Heart right ventricle (tissue), 16 donors: ENCODE results near the gene RPS6KA5. TPM values are rescaled to one million over a fixed set of nuclear protein-coding genes. Genes with fewer than 3 reads are reported as not detected.

Source experiments
- ATAC-seq, 8 donors: fragments of 200-7000 bp; cut with Tn5 transposase; one replicate each; pipeline ENCODE4 v1.9.1; 2020; ENCODE audit warnings: mild to moderate bottlenecking in 8 of 8, moderate library complexity in 8 of 8, moderate number of reproducible peaks in 1 of 8
- DNase-seq, 2 donors: peaks; one replicate each; pipeline ENCODE4 v3.0.0-alpha.2; 2020
- H3K27ac ChIP-seq, 10 donors: fragments of 200-600 bp; sonication (generic) in 2 of 10; one replicate each; pipeline versions ENCODE4 v1.5.0 to v1.8.0; 2020 to 2022; ENCODE audit warnings: mild to moderate bottlenecking in 3 of 10
- H3K27me3 ChIP-seq, 7 donors: fragments of 200-600 bp; one replicate each; pipeline ENCODE4 v1.8.0; 2021 to 2022; ENCODE audit warnings: mild to moderate bottlenecking in 2 of 7
- H3K36me3 ChIP-seq, 9 donors: fragments of 200-600 bp; sonication (generic) in 1 of 9; one replicate each; pipeline versions ENCODE4 v1.5.0 to v1.8.0; 2020 to 2022; ENCODE audit warnings: mild to moderate bottlenecking in 2 of 9
- H3K4me1 ChIP-seq, 9 donors: fragments of 200-600 bp; sonication (generic) in 1 of 9; one replicate each; pipeline versions ENCODE4 v1.5.0 to v1.8.0; 2020 to 2022; ENCODE audit warnings: mild to moderate bottlenecking in 4 of 9
- H3K4me3 ChIP-seq, 10 donors: fragments of 200-600 bp; sonication (generic) in 2 of 10; one replicate each; pipeline versions ENCODE4 v1.5.0 to v1.8.0; 2020 to 2022; ENCODE audit warnings: mild to moderate bottlenecking in 7 of 10, moderate library complexity in 2 of 10
- H3K9me3 ChIP-seq, 11 donors: fragments of 200-600 bp in 10 of 11; sonication (generic) in 2 of 11; one replicate each; pipeline versions ENCODE4 v1.5.0 to v1.8.0; 2013 to 2022; ENCODE audit warnings: mild to moderate bottlenecking in 2 of 11, control low read depth in 1 of 11, moderate library complexity in 1 of 11
- WGBS, 2 donors: extraction: QIAGEN DNeasy Blood & Tissue Kit; methylation state at CpG; one replicate each; pipeline ENCODE4 v1.1.7; 2013; ENCODE audit warnings: inconsistent platforms in 1 of 2; 5-methylcytosine and 5-hydroxymethylcytosine counted together
- intact Hi-C, 10 donors: fragments of 100-400 bp; cut with DNase I; formaldehyde crosslinking; loops; one replicate each; pipeline versions ENCODE4 v1.11.1 to v1.14.2; 2022
- polyA plus RNA-seq, 2 donors: library from polyadenylated mRNA; stranded (reverse); fragments of 200-250 nt; gene quantifications; one replicate each; pipeline ENCODE4 v1.2.3, GENCODE V29; 2013
- total RNA-seq, 10 donors: library from RNA; stranded (reverse); fragmentation: NEBNext Ultra II Directional in 3 of 10; extraction: Animal tissue kit (Norgen Biotek cat#: 25700) in 3 of 10; gene quantifications; one replicate each; pipeline versions ENCODE4 v1.2.1 to v1.2.4, GENCODE V29; 2021 to 2023
- TF ChIP-seq, protein P1 (sequence below), 9 donors: fragments of 200-600 bp; sonication (generic) in 2 of 9; IDR thresholded peaks; one replicate each; pipeline versions ENCODE4 v1.5.0 to v1.8.0; 2021 to 2022; ENCODE audit warnings: antibody characterized with exemption in 9 of 9, mild to moderate bottlenecking in 5 of 9, moderate library complexity in 1 of 9
- donor health status: Arrhythmogenic right ventricular cardiomyopathy.
- donor health status: ischemic (EF 13 %, LVEDD 7.1; RV severe dilation, severe dysfunction).
- donor health status: healthy with polysubstance abuse.
- donor health status: DM: no; HTN: yes; CAD: no.
- donor health status: DM: no; HTN: no; CAD: no.
- donor health status: ischemic (EF 25% LVEDD 6.9; RV normal size, moderate dysfunction).
- donor health status: ischemic (EF 25% LVEDD 5.7; RV mildly dilated, moderate dysfunction).
- donor health status: healthy.
- donor health status: DM: yes; HTN: yes; CAD: no.
- donor health status: Ischemic cardiomyopathy.
- donor health status: ischemic (EF 35%, LVEDD 5.7; RV mildly dilated, moderate dysfunction).
- donor health status: nonischemic (EF 11% LVEDD 7.7; RV severe dilation, severe dysfunction).
- donor health status: DM: yes; HTN: yes; CAD: no.
- donor health status: PGD.
- donor health status: ischemic (EF 29% LVEDD 5.4; RV normal size, mild dysfunction).
- donor health status: nonischemic (EF 23%, LVEDD 6.1; RV moderate dilation, normal function).

RPS6KA5 gene
- total and polyA plus RNA-seq, 12 donors, result 0.84 to 22.5 (median 9.2) TPM

DNA sequence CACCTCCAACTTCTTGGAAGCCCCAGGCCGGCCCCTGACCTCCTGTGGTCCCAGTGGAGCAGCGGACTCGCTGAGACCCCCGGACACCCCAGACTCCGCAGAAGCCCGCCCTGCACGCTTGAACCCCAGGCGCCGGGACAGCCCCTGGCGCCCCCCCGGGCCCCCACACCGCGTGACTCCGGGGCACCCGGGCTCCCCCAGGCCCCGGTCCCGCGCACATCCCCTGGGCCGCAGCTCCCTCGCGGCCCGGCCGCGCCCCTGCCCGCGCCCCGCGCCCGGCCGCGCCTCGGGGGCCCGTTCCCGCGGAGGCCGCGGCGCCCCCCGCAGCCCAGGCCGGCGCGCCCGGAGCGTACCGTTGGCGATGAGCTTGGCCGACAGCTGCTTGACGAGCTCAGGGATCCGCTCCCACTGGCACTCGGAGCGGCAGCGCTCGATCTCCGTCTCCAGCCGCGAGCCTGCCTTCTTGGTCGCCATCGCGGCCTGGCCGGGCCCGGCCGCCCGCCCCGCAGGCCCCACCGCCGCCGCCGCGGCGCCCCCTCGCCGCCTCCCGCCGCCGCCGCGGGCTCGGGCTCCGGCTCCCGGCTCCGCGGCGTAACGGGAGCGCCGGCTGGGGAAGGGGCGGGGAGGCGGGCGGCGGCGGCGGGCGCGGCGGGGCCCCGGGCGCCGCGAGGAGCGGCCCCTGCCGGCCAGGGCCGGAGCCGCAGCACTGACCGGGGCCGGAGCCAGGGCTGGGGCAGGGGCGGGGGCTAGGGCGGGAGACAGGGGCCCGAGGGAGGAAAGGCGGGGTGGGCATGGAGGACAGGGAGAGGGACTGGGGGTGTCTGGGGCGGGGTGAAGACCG, 244.4 kb downstream of the RPS6KA5 start, which contains the start of gene TTC7B:
TSS of gene TTC7B (minus strand) at position 609 of the 841 bp plus-strand sequence. CDS start at position 474, 135 bp downstream.
- peak within 1 kb of the TSS; percentile 63 to 91 (median 77) for H3K4me3 ChIP-seq
- intact Hi-C loops, result loop anchor here in 3 of 10 donors (2.0 to 5.0 kb wide), 4 partner anchors 55 to 514 kb away; no protein-coding TSS in a partner anchor
- H3K36me3 ChIP-seq, result no peaks in the 10 kb centered on the region
- H3K4me1 ChIP-seq, result peaks cover 3 to 35% (median 18%) of the 10 kb centered on the region in 9 donors
- peak; percentile 69 to 85 (median 78) for ATAC-seq
- H3K27me3 ChIP-seq, result no peaks in the 10 kb centered on the region
- peak in 1 of 2 donors; percentile 65 for DNase-seq
- 1% methylated on average over 83 to 111 of the region's 111 CpGs for WGBS, 2 donors
- peak within 1 kb of the TSS in 6 of 10 donors; percentile 30 to 58 (median 50) for H3K27ac ChIP-seq
- TF ChIP-seq, protein P1, sequence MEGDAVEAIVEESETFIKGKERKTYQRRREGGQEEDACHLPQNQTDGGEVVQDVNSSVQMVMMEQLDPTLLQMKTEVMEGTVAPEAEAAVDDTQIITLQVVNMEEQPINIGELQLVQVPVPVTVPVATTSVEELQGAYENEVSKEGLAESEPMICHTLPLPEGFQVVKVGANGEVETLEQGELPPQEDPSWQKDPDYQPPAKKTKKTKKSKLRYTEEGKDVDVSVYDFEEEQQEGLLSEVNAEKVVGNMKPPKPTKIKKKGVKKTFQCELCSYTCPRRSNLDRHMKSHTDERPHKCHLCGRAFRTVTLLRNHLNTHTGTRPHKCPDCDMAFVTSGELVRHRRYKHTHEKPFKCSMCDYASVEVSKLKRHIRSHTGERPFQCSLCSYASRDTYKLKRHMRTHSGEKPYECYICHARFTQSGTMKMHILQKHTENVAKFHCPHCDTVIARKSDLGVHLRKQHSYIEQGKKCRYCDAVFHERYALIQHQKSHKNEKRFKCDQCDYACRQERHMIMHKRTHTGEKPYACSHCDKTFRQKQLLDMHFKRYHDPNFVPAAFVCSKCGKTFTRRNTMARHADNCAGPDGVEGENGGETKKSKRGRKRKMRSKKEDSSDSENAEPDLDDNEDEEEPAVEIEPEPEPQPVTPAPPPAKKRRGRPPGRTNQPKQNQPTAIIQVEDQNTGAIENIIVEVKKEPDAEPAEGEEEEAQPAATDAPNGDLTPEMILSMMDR (IDR thresholded peaks at IDR 0.05), result peak in 8 of 9 donors; percentile 5 to 42 (median 24)
- H3K9me3 ChIP-seq, result no peaks in the 10 kb centered on the region

DNA sequence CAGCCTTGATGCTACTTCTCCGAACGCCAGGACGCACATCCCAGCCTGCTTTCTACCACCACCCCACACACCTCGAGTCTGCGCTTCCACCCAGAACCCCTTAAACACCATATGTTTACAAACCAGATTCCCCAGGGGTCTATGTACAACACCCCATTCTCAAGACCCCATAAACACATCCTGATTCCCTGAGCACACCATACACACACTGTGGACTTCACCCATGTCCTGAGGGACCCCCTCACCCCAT, 244.9 kb downstream of the RPS6KA5 start:
- H3K4me1 ChIP-seq, result peaks cover 3 to 41% (median 19%) of the 10 kb centered on the region in 9 donors
- WGBS, 2 donors, result 6 to 8% methylated on average over 5 of the region's 5 CpGs
- no peaks in the 10 kb centered on the region for H3K9me3 ChIP-seq
- no peaks in the 10 kb centered on the region for H3K36me3 ChIP-seq
- TF ChIP-seq, protein P1 (IDR thresholded peaks at IDR 0.05), result no peak
- peak overlapping the region in 5 of 10 donors; percentile 30 to 58 (median 50) for H3K27ac ChIP-seq
- intact Hi-C loops, result loop anchor here in 3 of 10 donors (2.0 to 5.0 kb wide), 3 partner anchors 55 to 513 kb away; no protein-coding TSS in a partner anchor
- ATAC-seq, result peak in 2 of 8 donors; percentile 2 to 3
- DNase-seq, result no peak
- H3K27me3 ChIP-seq, result no peaks in the 10 kb centered on the region
- peak overlapping the region; percentile 63 to 91 (median 77) for H3K4me3 ChIP-seq

DNA sequence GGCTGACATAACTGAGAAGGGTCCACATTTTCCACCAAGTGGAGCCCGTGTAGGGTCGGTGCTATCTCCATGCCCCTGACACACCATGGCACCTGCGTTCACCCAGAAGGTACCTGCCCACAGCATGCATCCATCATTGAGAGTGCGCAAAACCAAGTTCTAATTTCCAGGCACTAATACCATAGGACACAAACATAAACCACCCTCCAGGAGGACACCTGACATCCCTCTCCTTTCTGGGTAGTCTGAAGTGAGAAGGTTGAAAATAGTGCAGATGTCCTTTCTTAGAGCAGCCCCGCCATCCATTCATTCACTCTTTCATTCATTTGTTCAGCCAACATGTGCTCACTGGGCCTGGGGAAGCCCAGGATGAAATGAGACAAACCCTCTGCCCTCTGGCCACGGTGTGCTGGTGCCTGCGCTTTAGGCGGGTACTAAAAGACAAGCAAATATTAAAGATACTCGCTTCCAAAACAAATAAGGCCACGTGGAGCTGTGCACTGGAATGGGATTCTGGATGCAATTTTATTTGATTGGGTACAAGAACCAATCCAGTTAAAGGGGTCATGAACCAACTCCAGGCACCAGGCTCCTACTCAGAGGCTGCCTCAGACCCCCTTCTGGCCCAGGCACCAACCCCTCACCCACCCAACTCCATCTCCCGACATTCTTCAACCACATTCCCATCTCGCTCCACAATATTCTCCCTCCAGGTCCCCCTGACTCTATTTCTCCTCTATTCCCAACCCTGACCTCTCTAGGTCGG, 245.5 kb downstream of the RPS6KA5 start:
- Histone ChIP-seq H3K9me3 (no peaks in the 10 kb centered on the region), H3K27ac (peak overlapping the region in 2 of 10 donors; percentile 30 to 58), H3K36me3 (no peaks in the 10 kb centered on the region), H3K27me3 (no peaks in the 10 kb centered on the region), H3K4me3 (peak overlapping the region; percentile 63 to 91 (median 77)), H3K4me1 (peaks cover 3 to 46% (median 21%) of the 10 kb centered on the region in 9 donors)
- ATAC-seq (no peak), DNase-seq (no peak)
- intact Hi-C loops, result loop anchor here in 4 of 10 donors (2.0 to 5.0 kb wide), 4 partner anchors 53 to 513 kb away; no protein-coding TSS in a partner anchor
- 49 to 52% methylated on average over 13 of the region's 13 CpGs for WGBS, 2 donors
- TF ChIP-seq, protein P1 (IDR thresholded peaks at IDR 0.05), result no peak

DNA sequence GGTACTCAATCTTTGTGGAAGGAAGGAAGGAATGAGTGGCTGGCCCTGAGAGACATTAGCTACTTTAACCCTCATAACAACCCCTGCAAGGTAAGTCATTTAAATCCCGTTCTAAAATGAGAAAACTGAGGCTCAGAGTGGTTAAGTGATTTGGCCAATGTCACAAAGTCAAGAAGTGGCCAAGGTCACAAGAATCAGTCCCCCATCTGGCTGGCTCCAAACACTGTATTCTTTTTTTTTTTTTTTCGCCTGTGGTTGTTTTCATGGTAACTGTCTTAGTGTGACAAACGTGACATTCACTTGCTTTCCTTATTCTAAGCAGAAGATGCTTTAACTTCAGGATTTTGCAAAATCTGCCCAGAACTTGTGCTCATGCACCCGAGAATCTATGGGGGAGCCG, 247.0 kb downstream of the RPS6KA5 start:
- no peak for DNase-seq
- Histone ChIP-seq H3K9me3 (no peaks in the 10 kb centered on the region), H3K27ac (no peak overlapping the region), H3K27me3 (no peaks in the 10 kb centered on the region), H3K4me3 (no peak overlapping the region), H3K36me3 (no peaks in the 10 kb centered on the region), H3K4me1 (peaks cover 3 to 60% (median 28%) of the 10 kb centered on the region in 9 donors)
- intact Hi-C loops, result loop anchor here in 1 of 10 donors (5.0 kb wide), 1 partner anchor 51 kb away; no protein-coding TSS in a partner anchor
- 82% methylated on average over 5 of the region's 5 CpGs for WGBS, 2 donors
- no peak for ATAC-seq
- TF ChIP-seq, protein P1 (IDR thresholded peaks at IDR 0.05), result no peak
